GM12878 (cell line): ENCODE results near the gene PXT1. TPM values are rescaled to one million over a fixed set of nuclear protein-coding genes. Genes with fewer than 3 reads are reported as not detected.

Experiments used
- BACH1 ChIP-seq: fragments of 450-650 bp; IDR thresholded peaks from 2 replicates; pipeline ENCODE4 v1.6.1; 2017; ENCODE audit warnings: mild to moderate bottlenecking, borderline replicate concordance
- BMI1 ChIP-seq: fragments of 450-650 bp; IDR thresholded peaks from 2 replicates; pipeline ENCODE4 v1.6.1; 2016; ENCODE audit warnings: mild to moderate bottlenecking, moderate library complexity, borderline replicate concordance
- CHD4 ChIP-seq: fragments of 200-600 bp; sonication (generic); IDR thresholded peaks from 2 replicates; pipeline ENCODE4 v1.6.1; 2016; ENCODE audit warnings: mild to moderate bottlenecking
- EED ChIP-seq: sonication (generic); IDR thresholded peaks from 2 replicates; pipeline ENCODE4 v1.6.1; 2016; ENCODE audit warnings: antibody characterized with exemption, low read depth
- ELK1 ChIP-seq: IDR thresholded peaks from 2 replicates; pipeline ENCODE4 v1.6.1; 2012; ENCODE audit warnings: low read depth, low read length, improper control_type of control experiment
- HDGF ChIP-seq: fragments of 450-650 bp; IDR thresholded peaks from 2 replicates; pipeline ENCODE4 v1.6.1; 2016; ENCODE audit warnings: antibody characterized with exemption
- IKZF2 ChIP-seq, 2 experiments: fragments of 450-650 bp; IDR thresholded peaks; 2 replicates each; pipeline ENCODE4 v1.6.1; 2017; ENCODE audit warnings: mild to moderate bottlenecking in 2 of 2, moderate library complexity in 2 of 2
- IRF4 ChIP-seq: IDR thresholded peaks from 2 replicates; pipeline ENCODE4 v1.6.1; 2011; ENCODE audit warnings: low read depth, low read length
- LARP7 ChIP-seq: fragments of 450-650 bp; IDR thresholded peaks from 2 replicates; pipeline ENCODE4 v1.6.1; 2017; ENCODE audit warnings: mild to moderate bottlenecking
- MAX ChIP-seq: IDR thresholded peaks from 2 replicates; pipeline ENCODE4 v1.6.1; 2012; ENCODE audit warnings: low read depth, low read length, improper control_type of control experiment
- MYB ChIP-seq: fragments of 150-350 bp; IDR thresholded peaks from 2 replicates; pipeline ENCODE4 v1.6.1; 2014; ENCODE audit warnings: mild to moderate bottlenecking, low read depth, low read length, borderline replicate concordance
- PBX3 ChIP-seq: IDR thresholded peaks from 2 replicates; pipeline ENCODE4 v1.6.1; 2011; ENCODE audit warnings: mild to moderate bottlenecking, low read depth, low read length, moderate library complexity; ENCODE audit not compliant: insufficient replicate concordance
- RAD21 ChIP-seq: IDR thresholded peaks from 2 replicates; pipeline ENCODE4 v1.6.1; 2011; ENCODE audit warnings: mild to moderate bottlenecking, low read depth, low read length, moderate library complexity; ENCODE audit not compliant: insufficient read depth
- RAD51 ChIP-seq: fragments of 450-650 bp; IDR thresholded peaks from 2 replicates; pipeline ENCODE4 v1.6.1; 2016; ENCODE audit warnings: moderate library complexity, mild to moderate bottlenecking, inconsistent platforms
- STAT3 ChIP-seq: IDR thresholded peaks from 2 replicates; pipeline ENCODE4 v1.6.1; 2011; ENCODE audit warnings: low read depth, low read length, improper control_type of control experiment
- TCF12 ChIP-seq: IDR thresholded peaks from 2 replicates; pipeline ENCODE4 v1.6.1; 2011; ENCODE audit warnings: low read depth, mild to moderate bottlenecking, low read length
- WRNIP1 ChIP-seq: IDR thresholded peaks from 2 replicates; pipeline ENCODE4 v1.6.1; 2011; ENCODE audit warnings: low read depth, low read length, improper control_type of control experiment, borderline replicate concordance
- YBX1 ChIP-seq: fragments of 450-650 bp; IDR thresholded peaks from 2 replicates; pipeline ENCODE4 v1.6.1; 2016; ENCODE audit warnings: antibody characterized with exemption
- ZBTB4 ChIP-seq: fragments of 450-650 bp; formaldehyde crosslinking; IDR thresholded peaks from 2 replicates; pipeline ENCODE4 v1.4.0; 2022; ENCODE audit warnings: mild to moderate bottlenecking, moderate library complexity
- ZNF24 ChIP-seq: fragments of 450-650 bp; IDR thresholded peaks from 2 replicates; pipeline ENCODE4 v1.6.1; 2017; ENCODE audit warnings: antibody characterized with exemption, mild to moderate bottlenecking
- polyA plus RNA-seq, 11 experiments: library from polyadenylated mRNA; depleted of rRNA in 4 of 11; unstranded in 6 of 11; stranded (reverse) in 5 of 11; fragments of >200 nt; fragmentation: Nextera tagmentation in 4 of 11; fragmentation: Illumina TruSeq in 1 of 11; extraction: Ambion mirVana in 4 of 11; extraction: Trizol in 1 of 11; gene quantifications; 1 replicate in 1 of 11; 2 replicates in 10 of 11; pipeline versions ENCODE4 v1.2.1 to v1.2.3, GENCODE V29; 2011 to 2016; ENCODE audit warnings: inconsistent platforms in 2 of 11, missing spikeins in 2 of 11, low read depth in 1 of 11
- total RNA-seq, 4 experiments: library from RNA; depleted of rRNA in 3 of 4; stranded (reverse); fragments of >200 nt in 3 of 4; fragmentation: Illumina TruSeq in 1 of 4; extraction: Trizol in 1 of 4; gene quantifications; 2 replicates each; pipeline versions ENCODE4 v1.2.1 to v1.2.3, GENCODE V29; 2013 to 2021
- TF ChIP-seq, protein P1 (sequence below): fragments of 450-650 bp; IDR thresholded peaks from 2 replicates; pipeline ENCODE4 v1.6.1; 2017; ENCODE audit warnings: mild to moderate bottlenecking

Gene PXT1
- total and polyA plus RNA-seq, 10 of the 15 experiments (the other 5 are each of a cell fraction or from before 2014, with no cell fraction given): 0.27 to 2.9 (median 0.50) TPM

DNA sequence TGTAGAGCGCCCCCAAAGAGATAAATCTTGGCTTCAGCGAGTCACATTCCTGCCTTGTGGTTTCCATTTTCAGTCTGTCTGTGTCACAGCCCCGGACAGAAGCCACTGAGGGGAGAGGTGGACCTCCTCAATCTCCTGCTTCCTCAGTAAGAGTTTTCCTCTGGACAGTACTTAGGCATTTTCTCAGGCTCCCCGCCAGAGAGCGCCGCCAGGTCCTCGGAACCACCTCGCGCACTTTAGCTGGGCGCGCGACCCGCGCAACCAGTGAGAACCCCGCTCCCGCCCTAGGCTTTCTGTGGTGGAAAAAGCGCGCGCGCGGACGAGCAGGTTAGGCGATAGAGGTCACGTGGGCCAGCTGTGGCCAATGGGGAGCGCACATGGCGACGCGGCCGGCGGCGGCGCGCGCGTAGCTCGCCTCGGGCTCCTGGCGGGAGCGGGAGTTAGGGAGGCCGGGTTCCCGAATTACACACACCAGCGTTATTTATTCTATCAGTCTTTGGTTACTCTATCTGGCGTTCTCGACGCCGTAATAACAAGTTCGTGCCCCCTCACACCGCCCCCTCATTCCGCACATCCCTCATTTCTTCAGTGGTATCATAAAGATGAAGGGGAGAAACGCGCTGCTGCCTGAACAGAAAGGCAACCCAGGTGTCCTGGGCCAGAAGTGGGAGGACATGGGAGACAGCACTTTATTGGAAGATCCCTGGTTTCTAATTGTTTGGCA, 19.4 kb downstream of the PXT1 start (continued):
- no peak for TF ChIP-seq ZBTB4 (CRISPR knock-in tag)
- no peak for TF ChIP-seq YBX1
- no peak; the same call in 1 of the 2 replicates for TF ChIP-seq HDGF
- TF ChIP-seq CHD4: no peak
- TF ChIP-seq, protein P1, sequence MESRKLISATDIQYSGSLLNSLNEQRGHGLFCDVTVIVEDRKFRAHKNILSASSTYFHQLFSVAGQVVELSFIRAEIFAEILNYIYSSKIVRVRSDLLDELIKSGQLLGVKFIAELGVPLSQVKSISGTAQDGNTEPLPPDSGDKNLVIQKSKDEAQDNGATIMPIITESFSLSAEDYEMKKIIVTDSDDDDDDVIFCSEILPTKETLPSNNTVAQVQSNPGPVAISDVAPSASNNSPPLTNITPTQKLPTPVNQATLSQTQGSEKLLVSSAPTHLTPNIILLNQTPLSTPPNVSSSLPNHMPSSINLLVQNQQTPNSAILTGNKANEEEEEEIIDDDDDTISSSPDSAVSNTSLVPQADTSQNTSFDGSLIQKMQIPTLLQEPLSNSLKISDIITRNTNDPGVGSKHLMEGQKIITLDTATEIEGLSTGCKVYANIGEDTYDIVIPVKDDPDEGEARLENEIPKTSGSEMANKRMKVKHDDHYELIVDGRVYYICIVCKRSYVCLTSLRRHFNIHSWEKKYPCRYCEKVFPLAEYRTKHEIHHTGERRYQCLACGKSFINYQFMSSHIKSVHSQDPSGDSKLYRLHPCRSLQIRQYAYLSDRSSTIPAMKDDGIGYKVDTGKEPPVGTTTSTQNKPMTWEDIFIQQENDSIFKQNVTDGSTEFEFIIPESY: no peak
- peak; percentile 97 for TF ChIP-seq MAX
- TF ChIP-seq TCF12: no peak
- no peak for TF ChIP-seq BMI1
- TF ChIP-seq ELK1: 0 out of 2 replicates have a peak, but pooled peaks have one; percentile 18
- no peak for TF ChIP-seq LARP7
- TF ChIP-seq ZNF24: peak; percentile 67
- peak; percentile 74 for TF ChIP-seq RAD21
- TF ChIP-seq IRF4: no peak
- peak; percentile 73; the same call in 1 of the 2 replicates for TF ChIP-seq EED
- TF ChIP-seq STAT3: no peak
- no peak for TF ChIP-seq WRNIP1
- peak; percentile 70 to 75 for TF ChIP-seq IKZF2 (IDR thresholded peaks at IDR 0.05)
- no peak; the same call in none of the 2 replicates for TF ChIP-seq BACH1
- no peak for TF ChIP-seq MYB
- no peak for TF ChIP-seq PBX3
- TF ChIP-seq RAD51: peak; percentile 94
